ENCODE results near the gene ZNF215. TPM values are rescaled to one million over a fixed set of nuclear protein-coding genes. Genes with fewer than 3 reads are reported as not detected.

The ZNF215 gene
- polyA plus RNA-seq, 3 donors, result 0.08 TPM; not detected in 2

DNA sequence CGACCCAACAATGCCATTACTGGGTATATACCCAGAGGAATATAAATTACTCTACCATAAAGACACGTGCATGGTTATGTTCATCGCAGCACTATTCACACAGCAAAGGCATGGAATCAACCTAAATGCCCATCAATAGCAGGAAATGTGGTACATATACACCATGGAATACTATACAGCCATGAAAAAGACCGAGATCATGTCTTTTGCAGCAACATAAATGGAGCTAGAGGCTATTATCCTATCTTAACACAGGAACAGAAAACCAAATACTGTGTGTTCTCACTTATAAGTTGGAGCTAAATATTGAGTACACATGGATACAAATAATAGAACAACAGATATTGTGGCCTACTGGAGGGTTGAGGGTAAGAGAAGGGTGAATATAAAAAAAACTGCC is 37.4 kb upstream of the ZNF215 start:
- Histone ChIP-seq H3K9me3 (replicated peaks in 1 of 2; ENCODE audit: control insufficient read depth in 1 of 2, insufficient read depth in 1 of 2, low read length in 2 of 2) (no peaks in the 10 kb centered on the region), H3K79me2 (ENCODE audit: insufficient read depth, low read length) (no peaks in the 10 kb centered on the region), H2AFZ (ENCODE audit: insufficient read depth, low read depth, low read length, poor library complexity, severe bottlenecking) (no peak overlapping the region), H3K4me1 (ENCODE audit: control insufficient read depth in 1 of 2, insufficient read depth in 2 of 2, low read length in 2 of 2) (no peaks in the 10 kb centered on the region), H3K36me3 (replicated peaks in 1 of 2; ENCODE audit: control insufficient read depth in 1 of 2, insufficient read depth in 2 of 2, low read length in 2 of 2) (no peaks in the 10 kb centered on the region), H3K4me3 (replicated peaks in 1 of 3; ENCODE audit: low read depth in 2 of 3, low read length in 3 of 3) (no peak overlapping the region), H3K27me3 (ENCODE audit: control insufficient read depth in 2 of 2, insufficient read depth in 2 of 2, low read length in 2 of 2) (no peaks in the 10 kb centered on the region), H4K20me1 (ENCODE audit: insufficient read depth, low read length) (no peaks in the 10 kb centered on the region), H3K9ac (ENCODE audit: insufficient read depth, low read length, poor library complexity, severe bottlenecking) (no peak overlapping the region), H3K27ac (ENCODE audit: low read depth in 1 of 2, low read length in 2 of 2) (no peak overlapping the region), H3K4me2 (replicated peaks; ENCODE audit: extremely low read depth, low read length, poor library complexity, severe bottlenecking) (no peak overlapping the region)
- H3K4me3 Mint-ChIP-seq, result no peak overlapping the region
- 93% methylated on average over 2 of the region's 4 CpGs for WGBS (ENCODE audit: insufficient coverage)
- H3K9me3 Mint-ChIP-seq, result peaks cover 0 to 4% (median 3%) of the 10 kb centered on the region in 7 donors
- H3K4me1 Mint-ChIP-seq, result no peaks in the 10 kb centered on the region
- intact Hi-C loops (cut with micrococcal nuclease), result no loop called here
- no peaks in the 10 kb centered on the region for H3K36me3 Mint-ChIP-seq
- DNase-seq, result no peak
- TF ChIP-seq, protein P1, sequence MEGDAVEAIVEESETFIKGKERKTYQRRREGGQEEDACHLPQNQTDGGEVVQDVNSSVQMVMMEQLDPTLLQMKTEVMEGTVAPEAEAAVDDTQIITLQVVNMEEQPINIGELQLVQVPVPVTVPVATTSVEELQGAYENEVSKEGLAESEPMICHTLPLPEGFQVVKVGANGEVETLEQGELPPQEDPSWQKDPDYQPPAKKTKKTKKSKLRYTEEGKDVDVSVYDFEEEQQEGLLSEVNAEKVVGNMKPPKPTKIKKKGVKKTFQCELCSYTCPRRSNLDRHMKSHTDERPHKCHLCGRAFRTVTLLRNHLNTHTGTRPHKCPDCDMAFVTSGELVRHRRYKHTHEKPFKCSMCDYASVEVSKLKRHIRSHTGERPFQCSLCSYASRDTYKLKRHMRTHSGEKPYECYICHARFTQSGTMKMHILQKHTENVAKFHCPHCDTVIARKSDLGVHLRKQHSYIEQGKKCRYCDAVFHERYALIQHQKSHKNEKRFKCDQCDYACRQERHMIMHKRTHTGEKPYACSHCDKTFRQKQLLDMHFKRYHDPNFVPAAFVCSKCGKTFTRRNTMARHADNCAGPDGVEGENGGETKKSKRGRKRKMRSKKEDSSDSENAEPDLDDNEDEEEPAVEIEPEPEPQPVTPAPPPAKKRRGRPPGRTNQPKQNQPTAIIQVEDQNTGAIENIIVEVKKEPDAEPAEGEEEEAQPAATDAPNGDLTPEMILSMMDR (IDR thresholded peaks at IDR 0.05), result no peak
- H3K27me3 Mint-ChIP-seq (ENCODE audit: low read depth in 3 of 3), result peaks cover 2 to 10% (median 3%) of the 10 kb centered on the region in 3 donors
- H3K27ac Mint-ChIP-seq, result no peak overlapping the region

DNA sequence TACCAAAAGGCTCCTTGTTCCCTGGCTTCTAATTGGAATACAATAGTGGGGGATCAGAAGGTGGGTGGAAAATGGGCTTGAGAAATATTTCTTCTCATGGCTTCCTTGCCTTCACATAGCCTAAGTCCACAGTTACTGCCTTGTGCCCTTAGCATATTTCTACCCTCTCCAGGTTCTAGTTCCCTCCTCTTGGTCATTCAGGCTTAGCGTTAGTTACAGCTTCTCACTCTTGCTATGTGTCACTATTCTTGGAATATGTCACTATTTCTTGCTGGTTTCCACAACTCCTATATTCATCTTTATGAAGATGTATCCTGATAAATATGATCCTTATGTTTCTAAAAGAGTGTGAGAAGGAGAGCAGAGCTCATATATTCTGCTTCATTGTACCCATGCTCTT is 36.4 kb upstream of the ZNF215 start:
- Histone ChIP-seq H3K36me3 (replicated peaks in 1 of 2; ENCODE audit: control insufficient read depth in 1 of 2, insufficient read depth in 2 of 2, low read length in 2 of 2) (no peaks in the 10 kb centered on the region), H3K27me3 (ENCODE audit: control insufficient read depth in 2 of 2, insufficient read depth in 2 of 2, low read length in 2 of 2) (no peaks in the 10 kb centered on the region), H3K79me2 (ENCODE audit: insufficient read depth, low read length) (no peaks in the 10 kb centered on the region), H3K4me2 (replicated peaks; ENCODE audit: extremely low read depth, low read length, poor library complexity, severe bottlenecking) (no peak overlapping the region), H2AFZ (ENCODE audit: insufficient read depth, low read depth, low read length, poor library complexity, severe bottlenecking) (no peak overlapping the region), H3K9ac (ENCODE audit: insufficient read depth, low read length, poor library complexity, severe bottlenecking) (no peak overlapping the region), H3K9me3 (replicated peaks in 1 of 2; ENCODE audit: control insufficient read depth in 1 of 2, insufficient read depth in 1 of 2, low read length in 2 of 2) (no peaks in the 10 kb centered on the region), H3K4me1 (ENCODE audit: control insufficient read depth in 1 of 2, insufficient read depth in 2 of 2, low read length in 2 of 2) (no peaks in the 10 kb centered on the region), H3K27ac (ENCODE audit: low read depth in 1 of 2, low read length in 2 of 2) (no peak overlapping the region), H3K4me3 (replicated peaks in 1 of 3; ENCODE audit: low read depth in 2 of 3, low read length in 3 of 3) (no peak overlapping the region), H4K20me1 (ENCODE audit: insufficient read depth, low read length) (no peaks in the 10 kb centered on the region)
- Mint-ChIP-seq H3K4me3 (no peak overlapping the region), H3K27ac (no peak overlapping the region), H3K4me1 (no peaks in the 10 kb centered on the region), H3K9me3 (peaks cover 0 to 4% (median 3%) of the 10 kb centered on the region in 7 donors), H3K27me3 (ENCODE audit: low read depth in 3 of 3) (peaks cover 2 to 10% (median 3%) of the 10 kb centered on the region in 3 donors), H3K36me3 (no peaks in the 10 kb centered on the region)
- DNase-seq, result no peak
- intact Hi-C loops (cut with micrococcal nuclease), result no loop called here
- TF ChIP-seq, protein P1 (IDR thresholded peaks at IDR 0.05), result no peak
- 100% methylated on average over 1 of the region's 1 CpG for WGBS (ENCODE audit: insufficient coverage)
